ENCODE data around the gene PTPN21.

- TF ChIP-seq YY1 (IDR thresholded peaks at IDR 0.05; ENCODE audit: insufficient read depth, insufficient read length) (no peak), ZNF274 (IDR thresholded peaks at IDR 0.05; ENCODE audit: low read depth, low read length) (no peak), SUZ12 (IDR thresholded peaks at IDR 0.05; ENCODE audit: extremely low read depth, insufficient read depth, insufficient read length) (no peak)
These were observed 37.9 kb downstream of the PTPN21 start for GRCh38 chr14:88516861-88517357.
